Right lung (tissue), 5 donors: Measurements from ENCODE around the gene SYTL3. TPM values are rescaled to one million over a fixed set of nuclear protein-coding genes. Genes with fewer than 3 reads are reported as not detected.

Experiments
- DNase-seq, 2 donors: peaks; one replicate each; pipeline ENCODE4 v3.0.0-alpha.2; 2013
- polyA plus RNA-seq, 5 donors: library from polyadenylated mRNA; unstranded; fragments of 120-200 nt; gene quantifications; one replicate each; pipeline versions ENCODE4 v1.2.1 to v1.2.3, GENCODE V29; 2013; ENCODE audit warnings: inconsistent platforms in 1 of 5, low replicate concordance in 1 of 5; ENCODE audit not compliant: insufficient read length in 5 of 5, insufficient read depth in 1 of 5

SYTL3 gene
- polyA plus RNA-seq, 5 donors = 6.6 to 10.5 (median 8.4) TPM

- DNase-seq = no peak
Measured at GRCh38 chr6:158718461-158719046, 68.7 kb downstream of the SYTL3 start.

DNA sequence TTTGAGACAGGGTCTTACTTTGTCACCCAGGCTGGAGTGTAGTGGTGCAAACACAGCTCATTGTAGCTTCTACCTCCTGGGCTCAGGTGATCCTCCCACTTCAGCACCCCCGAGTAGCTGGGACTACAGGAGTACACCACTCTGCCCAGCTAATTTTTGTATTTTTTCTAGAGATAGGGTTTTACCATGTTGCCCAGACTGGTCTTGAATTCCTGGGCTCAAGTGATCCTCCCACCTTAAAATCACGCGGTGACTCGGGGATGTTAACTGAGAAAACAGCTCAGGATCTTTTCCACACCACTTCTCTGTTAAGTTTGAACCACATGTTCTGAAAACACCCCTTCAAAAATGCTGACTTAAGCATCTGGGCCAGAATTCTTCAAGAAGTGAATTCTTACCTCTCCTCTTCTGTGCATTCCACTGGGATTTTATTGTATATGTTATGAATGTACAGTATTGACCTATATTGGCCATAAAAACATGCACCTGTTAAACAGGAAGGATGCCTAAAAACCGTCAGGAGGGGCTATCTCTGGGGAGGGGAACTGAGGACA is 72.4 kb downstream of the SYTL3 start:
- DNase-seq = no peak

DNA sequence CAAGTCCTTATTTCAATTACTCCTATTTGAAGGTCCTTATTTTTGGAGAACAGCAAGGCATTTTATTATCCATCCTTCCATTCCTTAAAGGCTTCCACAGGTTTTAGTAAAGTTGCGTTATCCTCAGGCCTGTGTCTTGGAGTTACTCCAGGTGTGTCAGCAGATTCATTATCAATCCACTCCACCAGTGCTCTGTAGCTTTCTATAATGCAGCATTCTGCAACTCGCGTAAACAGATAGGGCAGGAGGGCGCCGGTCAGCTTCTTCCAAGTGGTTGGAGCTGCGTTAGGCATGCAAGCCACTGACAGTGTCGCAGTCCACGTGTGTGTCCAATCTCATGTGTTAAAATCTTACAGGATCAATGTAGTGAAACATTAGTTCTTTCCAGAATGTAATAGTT is 75.8 kb downstream of the SYTL3 start:
- no peak for DNase-seq

DNA sequence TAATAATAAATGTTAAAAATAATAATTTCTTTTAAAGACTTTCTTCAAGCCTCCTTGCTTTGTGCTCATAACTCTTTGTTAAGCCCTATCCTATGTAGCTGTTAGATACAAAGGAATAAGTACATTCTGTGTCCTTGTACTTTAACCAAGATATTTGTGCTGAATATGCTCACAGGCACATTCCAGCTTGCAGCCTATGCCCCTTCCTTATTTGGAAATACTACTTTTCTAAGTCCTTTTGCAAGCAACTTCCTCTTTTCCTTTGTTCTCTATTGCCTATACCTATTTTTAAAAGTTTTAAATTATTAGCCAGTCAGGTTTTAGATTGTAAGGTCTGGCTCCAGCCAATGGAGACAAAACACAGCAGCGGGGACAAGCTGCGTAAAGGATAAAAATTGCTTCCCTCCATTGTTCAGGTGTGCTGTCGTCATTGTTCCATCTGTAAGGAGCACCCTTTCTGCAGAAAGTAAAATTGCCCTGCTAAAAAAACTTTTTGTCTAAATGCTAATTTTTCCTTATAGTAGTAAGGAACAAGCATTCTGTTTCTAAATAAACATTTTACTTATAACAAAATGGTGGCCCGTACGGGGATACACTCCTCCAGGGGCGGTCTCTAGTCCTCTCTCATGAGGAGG is 80.2 kb downstream of the SYTL3 start:
- DNase-seq = no peak

- DNase-seq = no peak
Measured at GRCh38 chr6:158730541-158730907, 80.7 kb downstream of the SYTL3 start.

DNA sequence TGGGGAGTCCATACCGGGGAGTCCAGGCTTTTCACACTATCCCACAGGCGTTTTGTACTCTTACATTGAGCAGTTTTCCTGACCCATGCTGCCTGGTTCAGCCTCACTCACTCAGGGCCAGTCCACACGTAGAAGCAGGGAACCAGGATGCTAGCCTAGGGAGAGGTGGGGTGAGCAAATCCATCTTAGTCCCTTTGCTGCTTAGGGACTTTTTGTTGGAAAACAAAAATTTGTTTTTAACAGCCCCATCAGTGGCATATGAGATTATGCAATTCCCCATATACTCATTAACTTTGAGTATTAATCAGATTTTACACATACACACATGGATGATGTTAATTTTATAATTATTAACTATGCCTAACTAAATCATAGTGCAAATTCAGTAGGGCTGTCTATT is 85.2 kb downstream of the SYTL3 start:
- no peak for DNase-seq

DNA sequence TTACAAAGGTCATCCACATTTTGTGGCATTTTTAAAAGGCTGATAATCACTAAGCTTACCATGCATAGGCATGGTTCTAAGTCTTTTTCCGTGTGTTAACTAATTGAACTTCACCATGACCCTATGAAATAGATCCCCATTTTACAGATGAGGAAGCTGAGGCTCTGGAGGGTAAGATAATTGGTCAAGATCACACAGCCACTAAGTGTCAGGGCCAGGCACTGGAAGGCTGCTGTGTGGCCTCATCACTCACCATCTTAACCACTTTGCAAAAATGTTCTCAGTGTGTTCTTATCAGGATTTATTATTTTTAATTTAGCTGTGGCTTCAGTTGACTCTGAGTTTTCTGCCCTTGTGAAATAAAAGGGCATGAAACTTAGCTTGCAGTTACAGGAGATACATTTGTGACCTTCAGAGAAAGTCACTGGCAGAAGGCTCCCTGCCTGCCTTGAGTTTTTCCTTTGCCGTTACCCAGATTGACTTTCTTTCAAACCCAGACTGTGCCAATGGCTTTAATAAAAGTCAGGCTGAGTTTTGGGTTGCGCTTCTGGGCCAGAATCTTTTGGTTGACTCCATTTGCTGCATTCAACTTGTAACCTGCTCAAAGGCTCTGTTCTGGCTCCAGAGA is 87.3 kb downstream of the SYTL3 start:
- no peak for DNase-seq

DNA sequence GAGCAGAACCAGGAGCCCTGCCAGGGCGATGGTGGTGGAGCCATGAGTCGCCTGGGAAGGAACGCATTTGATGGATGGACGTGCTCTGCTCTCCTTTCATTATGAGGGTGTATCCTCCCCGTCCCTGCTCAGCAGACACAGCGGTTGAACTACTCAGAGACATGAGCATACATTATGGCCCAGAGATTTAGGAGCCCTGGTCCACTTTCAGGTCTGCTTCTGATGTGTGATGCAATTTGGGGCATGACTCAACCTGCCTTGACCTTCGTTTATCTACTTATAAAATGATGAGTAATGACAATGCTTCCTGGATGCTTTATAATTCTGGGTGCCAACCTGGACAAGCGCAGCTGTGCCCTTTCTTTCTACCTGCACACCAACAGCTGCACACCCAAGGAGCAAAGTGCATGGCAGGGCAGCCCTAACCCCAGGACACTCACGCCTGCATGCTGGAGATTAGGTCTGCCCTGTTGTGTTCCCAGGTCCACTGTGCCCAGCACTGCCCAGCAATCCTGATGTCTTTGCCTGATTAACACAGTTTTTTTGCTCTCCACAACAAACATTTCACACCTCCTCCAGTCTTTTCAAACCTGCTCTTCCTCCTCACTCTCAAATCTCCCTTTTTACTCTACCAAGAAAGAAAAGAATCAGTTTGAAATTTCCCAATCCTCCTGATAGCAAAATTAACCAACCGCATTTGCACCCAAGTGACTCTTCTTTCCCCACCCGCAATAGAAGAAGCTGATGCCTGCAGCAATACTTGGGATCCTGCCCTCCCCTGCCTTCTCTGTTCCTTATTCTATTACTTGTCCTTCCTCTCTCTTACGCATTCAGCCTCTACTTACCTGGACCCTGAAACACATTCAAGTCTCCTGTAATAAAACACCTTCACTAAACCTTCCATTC is 88.1 kb downstream of the SYTL3 start:
- no peak for DNase-seq

DNA sequence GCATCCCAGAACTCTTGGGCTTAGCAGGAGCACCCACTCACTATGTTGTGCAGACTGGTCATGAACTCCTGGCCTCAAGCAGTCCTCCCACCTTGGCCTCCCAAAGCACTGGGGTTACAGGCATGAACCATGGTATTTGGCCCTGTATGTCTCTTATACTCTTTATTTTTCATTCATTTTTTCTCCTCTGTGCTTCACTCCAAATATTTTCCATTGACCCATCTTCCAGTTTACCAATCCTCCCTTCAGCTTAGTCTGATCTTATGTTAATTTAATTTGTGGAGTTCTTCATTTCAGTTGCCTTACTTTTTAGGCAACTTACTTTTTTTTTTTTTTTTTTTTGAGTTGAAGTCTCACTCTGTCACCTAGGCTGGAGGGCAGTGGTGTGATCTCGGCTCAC is 89.8 kb downstream of the SYTL3 start:
- DNase-seq = no peak

DNA sequence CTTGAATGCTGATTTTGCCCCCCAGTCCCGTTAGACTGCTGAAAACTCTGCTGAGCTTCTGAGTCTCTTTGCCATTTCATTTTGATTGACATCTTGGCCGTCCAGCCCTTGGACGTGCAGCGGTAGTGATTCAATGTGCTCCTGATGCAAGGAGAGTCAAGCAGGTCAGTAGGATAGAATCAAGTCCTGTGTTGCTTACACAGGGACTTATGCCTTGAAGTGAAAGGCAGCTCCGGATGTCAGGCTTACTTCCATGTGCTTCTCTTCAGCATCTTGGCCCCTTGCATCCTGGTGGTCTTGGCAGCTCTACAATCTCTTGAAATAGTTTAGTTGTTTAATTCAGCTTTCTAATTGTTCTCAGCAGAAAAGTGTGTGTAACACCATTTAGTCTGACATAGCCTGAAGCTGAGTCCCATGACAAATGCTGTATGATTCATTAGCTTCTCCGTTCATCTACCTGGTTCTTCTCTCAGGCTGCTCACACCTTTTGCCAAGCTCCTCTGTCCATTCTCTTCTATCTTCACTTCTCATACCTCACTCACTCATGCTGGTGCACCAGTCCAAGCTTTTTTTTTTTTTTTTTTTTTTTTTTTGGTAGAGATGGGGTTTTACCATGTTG is 93.3 kb downstream of the SYTL3 start:
- no peak for DNase-seq

DNA sequence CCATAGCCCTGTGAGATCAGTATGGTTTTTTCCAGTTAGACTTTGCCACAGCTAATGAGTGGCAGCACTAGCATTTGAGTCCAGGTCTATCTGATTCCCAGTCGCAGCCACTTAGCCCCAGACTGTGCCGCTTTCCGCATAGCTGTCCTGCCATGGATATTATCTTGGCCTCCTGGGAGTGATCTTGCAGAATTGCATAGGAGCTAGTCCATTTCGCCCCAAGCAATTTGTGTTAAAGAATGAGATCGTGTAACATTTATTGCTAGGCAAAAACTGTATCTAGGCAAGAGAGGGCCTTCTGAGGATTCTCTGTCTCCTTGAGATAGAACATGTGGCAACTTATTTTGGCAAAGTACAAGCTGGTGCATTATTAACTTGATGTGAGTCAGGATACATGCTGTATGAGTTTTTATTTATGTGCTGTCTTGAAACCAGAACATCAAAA is 95.2 kb downstream of the SYTL3 start:
- DNase-seq = no peak

DNA sequence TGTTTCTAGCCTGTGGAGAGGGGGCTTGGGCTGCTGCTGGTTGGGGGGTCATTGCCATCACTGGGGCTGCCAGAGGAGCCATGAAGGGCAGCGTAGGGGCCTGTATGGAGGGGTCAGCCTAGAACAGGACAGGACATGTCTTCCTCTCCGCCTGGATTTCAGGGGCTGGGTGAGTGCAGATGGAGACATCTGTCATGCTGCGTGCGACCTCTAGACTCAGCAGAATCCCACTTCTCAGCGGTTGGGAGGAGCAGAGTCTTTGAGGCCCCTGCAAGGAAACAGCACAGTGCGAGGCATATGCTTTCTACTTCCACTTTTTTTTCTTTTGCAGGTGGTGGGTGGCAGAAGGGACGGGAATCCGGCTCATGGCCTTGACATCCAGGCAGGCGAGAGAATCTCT is 101.4 kb downstream of the SYTL3 start:
- DNase-seq = no peak

DNA sequence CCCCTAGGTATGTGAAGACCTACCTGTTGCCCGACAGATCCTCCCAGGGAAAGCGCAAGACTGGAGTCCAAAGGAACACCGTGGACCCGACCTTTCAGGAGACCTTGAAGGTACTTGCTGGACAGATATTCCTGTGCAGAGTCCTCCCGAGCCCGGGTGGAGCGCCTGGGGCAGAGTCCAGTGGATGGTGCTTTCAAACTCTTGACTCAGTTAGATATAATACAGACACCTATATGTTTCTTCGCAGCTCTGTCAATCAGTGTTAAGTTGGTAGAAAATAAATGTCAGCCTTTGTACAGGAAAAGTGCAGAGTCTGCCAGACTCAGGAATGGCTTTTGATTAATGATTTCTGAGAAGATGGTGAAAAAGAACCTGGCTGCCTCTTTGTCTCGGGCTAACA is 102.1 kb downstream of the SYTL3 start:
- no peak for DNase-seq

DNA sequence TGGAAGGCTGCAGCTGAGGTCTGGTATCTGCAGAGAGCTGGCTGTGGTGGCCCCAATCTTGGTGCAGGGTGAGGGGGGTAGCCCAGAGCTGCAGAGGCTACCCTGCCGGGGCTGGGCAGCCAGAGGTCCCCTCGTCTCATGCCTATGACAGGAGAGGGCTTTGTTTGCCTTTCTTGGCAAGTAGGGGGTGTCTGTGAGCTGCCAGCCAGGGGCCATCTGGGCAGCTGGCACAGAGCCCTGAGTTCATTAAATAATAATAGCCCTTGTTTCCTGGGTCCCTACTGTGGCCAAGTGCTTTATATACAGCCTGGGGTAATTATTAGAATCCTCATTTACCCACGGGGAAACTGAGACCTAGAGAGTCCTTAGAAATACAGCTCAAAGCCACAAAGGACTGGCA is 102.8 kb downstream of the SYTL3 start:
- peak; percentile 39 to 58 for DNase-seq

DNA sequence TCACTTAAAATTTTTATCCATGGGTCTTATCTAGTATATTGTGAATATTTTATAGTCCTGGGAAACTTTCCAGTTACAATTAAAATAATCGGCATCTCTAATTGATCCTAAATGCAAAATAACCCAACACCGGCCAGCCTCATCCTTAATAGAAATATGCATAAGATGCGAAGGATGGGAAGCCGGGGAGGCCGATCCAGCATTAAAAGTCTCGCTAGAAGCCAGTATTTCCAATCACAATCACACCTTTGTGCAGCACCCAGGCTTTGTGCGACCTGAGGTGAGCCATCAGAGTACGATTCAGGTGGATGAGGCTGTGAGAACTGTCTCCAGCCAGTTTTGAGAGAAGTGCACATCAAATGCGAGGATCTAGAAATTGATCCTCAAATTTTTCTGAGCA is 104.0 kb downstream of the SYTL3 start:
- DNase-seq = no peak

DNA sequence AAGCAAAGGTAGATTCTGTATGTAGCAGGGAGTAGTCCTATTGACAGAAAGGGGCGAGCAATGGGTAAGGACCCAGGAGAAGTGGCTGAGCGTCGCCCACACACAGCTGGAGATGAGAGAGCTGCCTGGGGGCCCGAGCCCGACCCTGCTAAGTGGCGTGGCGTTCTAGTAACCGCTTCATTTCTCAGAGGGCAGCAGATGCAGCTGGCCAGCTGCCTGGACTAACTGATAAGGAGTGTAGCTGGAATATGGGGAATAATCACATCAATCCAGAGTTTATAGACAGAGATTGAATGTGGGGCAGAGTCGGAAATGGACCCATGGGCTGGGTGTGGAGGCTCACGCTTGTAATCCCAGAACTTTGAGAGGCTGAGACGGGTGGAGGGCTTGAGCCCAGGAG is 104.9 kb downstream of the SYTL3 start:
- DNase-seq = no peak

GRCh38 chr6:158755636-158756035 is 105.8 kb downstream of the SYTL3 start:
- no peak for DNase-seq

- no peak for DNase-seq
Measured at GRCh38 chr6:158756126-158756525, 106.3 kb downstream of the SYTL3 start.

- no peak for DNase-seq
Measured at GRCh38 chr6:158756977-158757752, 107.3 kb downstream of the SYTL3 start.

- no peak for DNase-seq
Measured at GRCh38 chr6:158757753-158758090, 107.9 kb downstream of the SYTL3 start.

DNA sequence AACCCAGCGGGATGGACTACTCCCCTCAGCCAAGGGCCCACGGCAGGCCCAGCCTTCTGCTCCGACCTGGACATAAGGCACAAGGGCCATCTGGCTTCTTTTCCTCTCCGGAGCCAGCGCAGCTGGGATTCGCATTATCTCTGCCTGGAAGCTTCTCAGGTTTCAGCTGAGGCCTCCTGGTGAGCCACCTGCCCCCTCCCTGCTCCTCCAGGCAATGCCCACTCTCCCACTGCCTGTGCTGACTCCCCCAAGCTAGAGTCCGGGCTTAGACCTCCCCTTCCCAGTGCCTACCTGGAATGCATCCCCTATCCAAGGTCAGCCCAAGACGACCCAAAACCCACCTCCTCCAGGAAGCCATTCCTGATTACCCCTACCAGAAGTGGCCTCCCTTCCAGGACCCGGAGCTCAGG is 108.6 kb downstream of the SYTL3 start:
- DNase-seq = no peak
